GM10248 (cell line): ENCODE data around the gene PDLIM5.

ENCODE experiments used
- CTCF ChIA-PET: fragments of 300-600 bp; sonication (Branson Sonifier 250); formaldehyde crosslinking; extraction: SDS; loops from one replicate; lab custom pipeline; 2021; ENCODE audit warnings: antibody characterized with exemption; lab: Yijun Ruan, JAX
- POLR2A ChIA-PET: fragments of 350-650 bp; sonication (Branson Sonifier 250); formaldehyde crosslinking; extraction: SDS; loops from one replicate; lab custom pipeline; 2020; ENCODE audit warnings: antibody characterized with exemption; lab: Yijun Ruan, JAX
- DNase-seq: peaks from one replicate; pipeline ENCODE4 v3.0.0; 2012; ENCODE audit errors: extremely low spot score
- TF ChIP-seq, protein P1 (sequence below): IDR thresholded peaks from 2 replicates; pipeline ENCODE4 v1.5.1; 2012; ENCODE audit warnings: mild to moderate bottlenecking, low read depth; ENCODE audit errors: extremely low read depth, missing control alignments, control extremely low read depth

PDLIM5 gene

DNA sequence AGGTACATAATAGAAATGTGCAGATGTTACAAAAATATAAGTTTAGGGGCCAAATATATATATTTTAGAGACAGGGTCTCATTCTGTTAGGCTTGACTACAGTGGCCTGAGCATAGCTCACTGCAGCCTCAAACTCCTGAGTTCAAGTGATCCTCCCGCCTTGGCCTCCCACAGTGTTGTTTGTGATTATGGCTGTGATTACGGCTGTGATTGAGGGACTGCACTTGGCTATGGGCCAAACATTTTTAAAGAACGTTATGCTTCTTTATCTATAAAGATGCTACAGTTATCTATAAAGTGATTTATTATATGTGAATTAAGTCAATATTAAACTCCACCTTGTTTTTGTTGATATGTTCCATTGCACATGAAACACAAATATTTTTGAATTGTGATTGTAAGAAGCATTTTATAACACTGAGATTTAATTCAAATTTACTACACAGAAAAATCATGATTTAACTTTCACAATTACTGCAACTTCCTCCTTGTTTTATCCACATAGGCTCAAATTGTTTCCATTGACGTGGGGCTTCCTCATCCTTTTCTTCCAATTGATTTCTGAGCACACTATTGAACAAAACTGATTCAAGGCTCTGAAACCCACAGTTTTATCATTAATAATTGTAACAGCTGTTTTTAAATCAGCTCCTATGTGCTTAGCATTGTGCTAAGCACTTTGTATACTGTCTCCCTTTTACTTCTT, 237.6 kb downstream of the PDLIM5 start:
- POLR2A ChIA-PET: no interaction called here
- no peak for DNase-seq
- CTCF ChIA-PET: interaction anchor here (1.4 kb wide), 1 partner anchor 8 kb away, joined by 3 read pairs; no protein-coding TSS in a partner anchor
- TF ChIP-seq, protein P1, sequence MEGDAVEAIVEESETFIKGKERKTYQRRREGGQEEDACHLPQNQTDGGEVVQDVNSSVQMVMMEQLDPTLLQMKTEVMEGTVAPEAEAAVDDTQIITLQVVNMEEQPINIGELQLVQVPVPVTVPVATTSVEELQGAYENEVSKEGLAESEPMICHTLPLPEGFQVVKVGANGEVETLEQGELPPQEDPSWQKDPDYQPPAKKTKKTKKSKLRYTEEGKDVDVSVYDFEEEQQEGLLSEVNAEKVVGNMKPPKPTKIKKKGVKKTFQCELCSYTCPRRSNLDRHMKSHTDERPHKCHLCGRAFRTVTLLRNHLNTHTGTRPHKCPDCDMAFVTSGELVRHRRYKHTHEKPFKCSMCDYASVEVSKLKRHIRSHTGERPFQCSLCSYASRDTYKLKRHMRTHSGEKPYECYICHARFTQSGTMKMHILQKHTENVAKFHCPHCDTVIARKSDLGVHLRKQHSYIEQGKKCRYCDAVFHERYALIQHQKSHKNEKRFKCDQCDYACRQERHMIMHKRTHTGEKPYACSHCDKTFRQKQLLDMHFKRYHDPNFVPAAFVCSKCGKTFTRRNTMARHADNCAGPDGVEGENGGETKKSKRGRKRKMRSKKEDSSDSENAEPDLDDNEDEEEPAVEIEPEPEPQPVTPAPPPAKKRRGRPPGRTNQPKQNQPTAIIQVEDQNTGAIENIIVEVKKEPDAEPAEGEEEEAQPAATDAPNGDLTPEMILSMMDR: no peak

- no peak for DNase-seq
- ChIA-PET CTCF (no interaction called here), POLR2A (no interaction called here)
- TF ChIP-seq, protein P1: no peak
Observed at GRCh38 chr4:94690851-94691254, 239.1 kb downstream of the PDLIM5 start.

- ChIA-PET POLR2A (no interaction called here), CTCF (no interaction called here)
- no peak for DNase-seq
- TF ChIP-seq, protein P1: no peak
Observed at GRCh38 chr4:94691552-94691951, 239.8 kb downstream of the PDLIM5 start.

DNA sequence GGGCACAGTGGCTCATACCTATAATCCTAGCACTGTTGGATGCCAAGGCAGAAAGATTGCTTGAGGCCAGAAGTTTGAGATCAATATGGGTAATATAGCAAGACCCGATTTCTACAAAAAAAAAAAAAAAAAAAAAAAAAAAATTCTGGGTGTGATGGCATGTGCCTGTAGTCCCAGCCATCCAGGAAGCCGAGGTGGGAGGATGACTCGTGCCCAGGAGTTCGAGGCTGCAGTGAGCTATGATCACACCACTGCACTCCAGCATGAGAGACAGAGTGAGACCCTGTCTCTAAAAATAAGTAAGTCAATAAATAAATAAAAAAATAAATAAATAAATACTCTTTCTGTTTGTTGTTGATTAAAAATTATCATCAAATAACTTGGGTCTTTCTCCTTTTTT, 243.6 kb downstream of the PDLIM5 start:
- DNase-seq: no peak
- POLR2A ChIA-PET: no interaction called here
- CTCF ChIA-PET: no interaction called here
- TF ChIP-seq, protein P1: no peak

DNA sequence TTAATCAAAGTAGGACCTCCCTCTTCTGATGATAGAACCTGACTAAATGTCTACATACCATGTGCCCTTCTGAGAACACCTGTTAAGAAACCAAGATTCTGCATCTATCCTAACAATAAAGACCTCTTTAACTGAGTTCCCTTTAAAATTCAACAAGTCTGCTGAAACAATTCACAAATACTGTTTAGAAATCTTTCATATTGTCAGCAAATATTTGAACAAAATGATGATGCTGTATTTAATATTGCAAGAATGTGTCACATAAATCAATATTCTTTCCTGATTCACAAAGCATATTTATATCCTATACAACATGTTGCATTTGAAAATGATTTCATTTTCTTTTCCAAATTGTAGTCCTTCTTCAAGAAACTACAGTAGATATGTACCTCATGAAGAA, 246.4 kb downstream of the PDLIM5 start:
- ChIA-PET POLR2A (no interaction called here), CTCF (interaction anchor here (1.0 kb wide), 1 partner anchor 10 kb away, joined by 3 read pairs; no protein-coding TSS in a partner anchor)
- no peak for DNase-seq
- TF ChIP-seq, protein P1: no peak

GRCh38 chr4:94700298-94700697, 248.6 kb downstream of the PDLIM5 start:
- DNase-seq: no peak
- TF ChIP-seq, protein P1: no peak

More at GRCh38 chr4:94700298-94700697, 248.6 kb downstream of the PDLIM5 start:
- ChIA-PET CTCF (no interaction called here), POLR2A (no interaction called here)
